Measurements from ENCODE around the gene HDAC4. TPM values are rescaled to one million over a fixed set of nuclear protein-coding genes. Genes with fewer than 3 reads are reported as not detected.

Gene HDAC4
- total RNA-seq, 2 experiments from 2014 or later, result 22.6 to 24.5 TPM

DNA sequence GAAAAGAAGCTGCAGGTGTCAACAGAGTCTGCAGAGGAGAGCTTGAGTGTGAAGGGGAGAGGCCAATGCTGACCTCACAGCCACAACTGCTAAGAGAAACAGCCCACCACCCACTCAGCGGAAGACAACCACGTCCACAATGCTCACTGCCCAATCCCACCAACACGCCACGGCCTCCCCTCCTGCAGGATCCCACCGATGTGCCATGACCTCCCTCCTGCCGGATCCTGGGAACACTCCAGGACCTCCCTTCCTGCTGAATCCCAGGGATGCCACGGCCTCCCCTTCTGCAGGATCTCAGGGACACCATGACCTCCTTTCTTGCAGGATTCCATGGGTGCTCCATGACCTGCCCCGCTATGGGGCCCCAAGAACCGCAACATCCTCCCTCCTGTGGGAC is 285.2 kb downstream of the HDAC4 start:
- Mint-ChIP-seq H3K4me1 (ENCODE audit: low read depth) (peaks cover 11% of the 10 kb centered on the region), H3K36me3 (ENCODE audit: low read depth) (no peaks in the 10 kb centered on the region), H3K27me3 (no peaks in the 10 kb centered on the region), H3K4me3 (no peak overlapping the region), H3K27ac (no peak overlapping the region), H3K9me3 (no peaks in the 10 kb centered on the region)
- DNase-seq (no peak), ATAC-seq (no peak)
- intact Hi-C loops (cut with micrococcal nuclease), result no loop called here
- CTCF ChIA-PET, result no interaction called here
- no peak for TF ChIP-seq CTCF (IDR thresholded peaks at IDR 0.05)
- POLR2A ChIA-PET, result no interaction called here

- Mint-ChIP-seq H3K4me3 (no peak overlapping the region), H3K27ac (no peak overlapping the region), H3K9me3 (no peaks in the 10 kb centered on the region), H3K36me3 (ENCODE audit: low read depth) (peaks cover 2% of the 10 kb centered on the region), H3K4me1 (ENCODE audit: low read depth) (peaks cover 4% of the 10 kb centered on the region), H3K27me3 (no peaks in the 10 kb centered on the region)
- ChIA-PET POLR2A (no interaction called here), CTCF (no interaction called here)
- intact Hi-C loops (cut with micrococcal nuclease), result no loop called here
- TF ChIP-seq CTCF (IDR thresholded peaks at IDR 0.05), result no peak
- DNase-seq (no peak), ATAC-seq (no peak)
These were observed 286.1 kb downstream of the HDAC4 start for GRCh38 chr2:239114616-239115265.

GRCh38 chr2:239114119-239114581 is 286.7 kb downstream of the HDAC4 start:
- intact Hi-C loops (cut with micrococcal nuclease), result no loop called here
- H3K36me3 Mint-ChIP-seq (ENCODE audit: low read depth), result peaks cover 2% of the 10 kb centered on the region
- POLR2A ChIA-PET, result no interaction called here

GRCh38 chr2:239113615-239114014 is 287.2 kb downstream of the HDAC4 start:
- Mint-ChIP-seq H3K4me3 (no peak overlapping the region), H3K9me3 (no peaks in the 10 kb centered on the region), H3K36me3 (ENCODE audit: low read depth) (peaks cover 2% of the 10 kb centered on the region), H3K4me1 (ENCODE audit: low read depth) (no peaks in the 10 kb centered on the region), H3K27ac (no peak overlapping the region), H3K27me3 (no peaks in the 10 kb centered on the region)
- ATAC-seq, result no peak
- DNase-seq, result no peak
- ChIA-PET POLR2A (no interaction called here), CTCF (no interaction called here)
- intact Hi-C loops (cut with micrococcal nuclease), result no loop called here
- no peak for TF ChIP-seq CTCF (IDR thresholded peaks at IDR 0.05)

More at GRCh38 chr2:239114119-239114581, 286.7 kb downstream of the HDAC4 start:
- Mint-ChIP-seq H3K9me3 (no peaks in the 10 kb centered on the region), H3K4me3 (no peak overlapping the region), H3K27me3 (no peaks in the 10 kb centered on the region), H3K4me1 (ENCODE audit: low read depth) (peaks cover 3% of the 10 kb centered on the region), H3K27ac (no peak overlapping the region)
- no peak for DNase-seq
- no peak for TF ChIP-seq CTCF (IDR thresholded peaks at IDR 0.05)
- CTCF ChIA-PET, result no interaction called here
- no peak for ATAC-seq

DNA sequence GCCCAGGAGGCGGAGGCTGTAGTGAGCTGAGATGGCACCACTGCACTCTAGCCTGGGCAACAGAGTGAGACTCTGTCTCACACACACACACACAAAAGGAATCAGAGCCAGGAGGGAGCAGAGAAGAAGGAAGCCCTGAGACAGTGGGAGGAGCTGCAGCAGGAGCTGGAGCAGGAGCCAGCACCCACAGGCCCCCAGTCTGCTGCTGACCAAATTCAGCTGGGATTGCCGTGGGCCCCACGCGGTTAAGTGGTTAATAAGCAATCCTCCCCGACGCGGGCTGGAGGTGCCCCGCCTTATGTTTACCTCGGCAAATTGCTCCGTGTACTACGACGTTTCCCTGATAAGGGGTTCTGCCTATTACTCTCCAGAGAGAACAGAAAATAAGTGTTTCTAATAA is 287.6 kb downstream of the HDAC4 start:
- H3K27me3 Mint-ChIP-seq, result no peaks in the 10 kb centered on the region
- POLR2A ChIA-PET, result no interaction called here
- DNase-seq (no peak), ATAC-seq (no peak)
- intact Hi-C loops (cut with micrococcal nuclease), result no loop called here
- TF ChIP-seq CTCF (IDR thresholded peaks at IDR 0.05), result no peak
- CTCF ChIA-PET, result no interaction called here
- H3K4me3 Mint-ChIP-seq, result no peak overlapping the region
- peaks cover 2% of the 10 kb centered on the region for H3K36me3 Mint-ChIP-seq (ENCODE audit: low read depth)
- H3K9me3 Mint-ChIP-seq, result no peaks in the 10 kb centered on the region
- no peak overlapping the region for H3K27ac Mint-ChIP-seq
- H3K4me1 Mint-ChIP-seq (ENCODE audit: low read depth), result no peaks in the 10 kb centered on the region

Data from activated CD8-positive, alpha-beta T cell treated with anti-CD3 and anti-CD28 coated beads for 36 hours (primary cell).